HUES6 (cell line): ENCODE data around the gene SLC12A7.

Source experiments
- H3K27ac ChIP-seq: 2 replicates; pipeline ENCODE4 v1.7.0; 2013; ENCODE audit warnings: low read depth, mild to moderate bottlenecking, low read length, inconsistent platforms
- H3K27me3 ChIP-seq: 2 replicates; pipeline ENCODE4 v1.6.1; 2013; ENCODE audit warnings: low read length; ENCODE audit not compliant: control insufficient read depth, insufficient read depth
- H3K36me3 ChIP-seq: 2 replicates; pipeline ENCODE4 v1.6.1; 2013; ENCODE audit warnings: low read length; ENCODE audit not compliant: control insufficient read depth, insufficient read depth
- H3K4me1 ChIP-seq: 2 replicates; pipeline ENCODE4 v1.6.1; 2013; ENCODE audit warnings: low read length; ENCODE audit not compliant: control insufficient read depth, insufficient read depth
- H3K4me3 ChIP-seq: 2 replicates; pipeline ENCODE4 v1.5.1; 2013; ENCODE audit warnings: low read depth, low read length
- H3K9ac ChIP-seq: one replicate; pipeline ENCODE4 v1.6.1; 2013; ENCODE audit warnings: mild to moderate bottlenecking, low read length
- H3K9me3 ChIP-seq: 2 replicates; pipeline ENCODE4 v1.6.1; 2013; ENCODE audit warnings: low read depth, low read length; ENCODE audit not compliant: control insufficient read depth, insufficient read depth

The SLC12A7 gene

GRCh38 chr5:1107167-1108022 is 4.5 kb downstream of the SLC12A7 start:
- Histone ChIP-seq H3K9me3 (no peaks in the 10 kb centered on the region), H3K27ac (no peak overlapping the region; the same call in 1 of the 2 replicates), H3K4me1 (peaks cover 44% of the 10 kb centered on the region), H3K4me3 (no peak overlapping the region; the same call in 1 of the 2 replicates), H3K36me3 (no peaks in the 10 kb centered on the region), H3K27me3 (no peaks in the 10 kb centered on the region), H3K9ac (no peak overlapping the region)

DNA sequence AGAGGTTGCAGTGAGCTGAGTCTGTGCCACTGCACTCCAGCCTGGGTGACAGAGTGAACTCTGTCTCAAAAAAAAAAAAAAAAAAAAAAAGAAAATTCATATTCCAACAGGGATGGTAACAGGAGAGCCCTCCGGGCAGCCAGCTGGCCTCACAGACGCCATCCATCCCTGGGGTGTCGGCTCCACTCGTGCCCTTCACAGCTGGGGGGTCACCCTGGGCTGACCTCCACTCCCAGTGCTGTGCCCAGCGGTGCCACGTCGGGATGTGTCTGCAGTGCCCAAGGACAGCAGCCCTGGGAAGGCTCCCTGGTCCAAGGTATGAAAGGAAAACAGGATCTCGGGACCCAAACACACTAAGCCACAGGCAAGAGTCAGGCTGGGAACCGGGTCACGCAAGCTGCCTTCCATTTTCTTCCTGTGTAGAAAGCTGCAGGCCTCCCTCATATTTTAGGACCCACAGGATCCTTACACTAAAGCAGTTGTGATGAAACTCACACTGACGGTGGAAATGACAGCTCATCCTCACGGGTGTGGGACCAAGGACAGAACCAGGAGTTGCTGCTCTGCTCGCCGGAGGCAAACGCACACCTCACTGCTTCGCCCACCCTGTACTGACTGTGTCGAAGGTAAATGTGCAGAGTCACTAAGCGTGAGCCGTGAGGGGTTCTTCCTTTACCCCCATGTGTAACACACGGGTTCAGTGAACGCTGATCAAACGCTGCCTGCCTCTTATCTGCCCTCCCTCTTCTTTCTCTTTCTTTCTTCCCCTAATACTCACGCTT is 5.3 kb downstream of the SLC12A7 start:
- Histone ChIP-seq H3K9me3 (no peaks in the 10 kb centered on the region), H3K4me3 (no peak overlapping the region), H3K36me3 (no peaks in the 10 kb centered on the region), H3K27me3 (no peaks in the 10 kb centered on the region), H3K27ac (no peak overlapping the region; the same call in 1 of the 2 replicates), H3K9ac (no peak overlapping the region), H3K4me1 (peaks cover 51% of the 10 kb centered on the region)

GRCh38 chr5:1105350-1106265 is 6.3 kb downstream of the SLC12A7 start:
- H3K36me3 ChIP-seq, result no peaks in the 10 kb centered on the region
- H3K9me3 ChIP-seq, result no peaks in the 10 kb centered on the region
- H3K27me3 ChIP-seq, result no peaks in the 10 kb centered on the region
- H3K4me1 ChIP-seq, result peaks cover 56% of the 10 kb centered on the region
- H3K27ac ChIP-seq, result no peak overlapping the region
- no peak overlapping the region for H3K9ac ChIP-seq
- no peak overlapping the region for H3K4me3 ChIP-seq

GRCh38 chr5:1104327-1105006 is 7.4 kb downstream of the SLC12A7 start:
- H3K9me3 ChIP-seq, result no peaks in the 10 kb centered on the region
- H3K36me3 ChIP-seq, result no peaks in the 10 kb centered on the region
- H3K4me1 ChIP-seq, result peaks cover 64% of the 10 kb centered on the region
- no peak overlapping the region for H3K4me3 ChIP-seq
- no peaks in the 10 kb centered on the region for H3K27me3 ChIP-seq
- H3K27ac ChIP-seq, result no peak overlapping the region
- H3K9ac ChIP-seq, result no peak overlapping the region

DNA sequence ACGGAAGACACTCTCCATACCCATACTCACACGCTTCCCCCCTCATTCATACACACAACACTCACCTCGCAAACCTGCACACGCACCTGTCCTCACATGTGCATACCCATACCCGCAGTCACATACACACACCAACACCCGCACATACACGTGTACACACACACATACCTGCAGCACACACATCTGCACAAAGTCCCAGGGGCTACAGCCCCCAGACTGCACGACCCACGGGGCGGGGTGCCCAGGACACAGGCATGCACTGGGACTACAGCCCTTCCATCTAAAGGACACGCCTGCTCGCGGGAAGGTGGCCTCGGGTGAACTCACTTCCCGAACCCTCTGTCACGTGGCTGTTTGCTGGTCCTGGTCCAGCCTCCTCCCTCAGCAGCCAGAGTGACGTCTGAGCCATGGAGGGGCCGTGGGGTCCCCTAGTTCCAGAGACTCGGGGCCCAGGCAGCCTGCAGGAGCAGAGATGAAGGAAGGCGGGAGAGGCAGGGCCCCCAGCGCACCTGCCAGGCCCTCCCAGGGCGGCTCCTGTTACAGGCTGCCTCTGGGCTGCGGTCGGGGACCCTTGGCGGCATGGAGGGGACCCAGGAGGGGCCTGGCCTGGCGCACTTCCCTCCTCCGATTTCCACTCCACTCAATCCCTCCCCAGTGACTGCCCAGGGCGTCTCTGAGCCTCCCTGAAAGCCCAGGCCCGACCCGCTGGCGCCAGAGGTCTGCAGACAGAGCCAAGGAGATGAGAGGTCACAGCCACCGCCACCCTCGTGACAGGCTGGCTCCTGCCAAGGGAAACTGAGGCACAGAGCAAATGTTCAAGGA is 8.1 kb downstream of the SLC12A7 start:
- Histone ChIP-seq H3K9ac (no peak overlapping the region), H3K27me3 (no peaks in the 10 kb centered on the region), H3K4me3 (no peak overlapping the region), H3K36me3 (no peaks in the 10 kb centered on the region), H3K27ac (no peak overlapping the region), H3K4me1 (peaks cover 68% of the 10 kb centered on the region), H3K9me3 (no peaks in the 10 kb centered on the region)

DNA sequence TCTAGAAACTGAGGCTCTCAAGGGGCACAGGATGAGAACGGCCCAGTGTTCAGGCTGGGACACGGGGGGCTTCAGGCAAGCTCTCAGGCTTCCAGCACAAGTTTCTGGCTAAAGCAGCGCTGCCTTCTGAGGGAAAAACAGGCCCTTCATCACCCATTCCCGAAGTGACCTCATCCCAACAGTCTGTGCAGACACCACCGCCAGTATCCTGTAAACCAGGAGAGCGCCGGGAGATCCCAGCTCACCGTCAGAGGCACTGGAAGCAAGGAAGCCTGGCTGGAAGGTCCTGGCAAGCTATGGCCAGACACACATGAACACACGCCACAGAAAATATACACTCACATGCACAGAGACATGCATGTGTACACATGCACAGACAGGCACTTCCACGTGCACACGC is 8.8 kb downstream of the SLC12A7 start:
- peaks cover 67% of the 10 kb centered on the region for H3K4me1 ChIP-seq

DNA sequence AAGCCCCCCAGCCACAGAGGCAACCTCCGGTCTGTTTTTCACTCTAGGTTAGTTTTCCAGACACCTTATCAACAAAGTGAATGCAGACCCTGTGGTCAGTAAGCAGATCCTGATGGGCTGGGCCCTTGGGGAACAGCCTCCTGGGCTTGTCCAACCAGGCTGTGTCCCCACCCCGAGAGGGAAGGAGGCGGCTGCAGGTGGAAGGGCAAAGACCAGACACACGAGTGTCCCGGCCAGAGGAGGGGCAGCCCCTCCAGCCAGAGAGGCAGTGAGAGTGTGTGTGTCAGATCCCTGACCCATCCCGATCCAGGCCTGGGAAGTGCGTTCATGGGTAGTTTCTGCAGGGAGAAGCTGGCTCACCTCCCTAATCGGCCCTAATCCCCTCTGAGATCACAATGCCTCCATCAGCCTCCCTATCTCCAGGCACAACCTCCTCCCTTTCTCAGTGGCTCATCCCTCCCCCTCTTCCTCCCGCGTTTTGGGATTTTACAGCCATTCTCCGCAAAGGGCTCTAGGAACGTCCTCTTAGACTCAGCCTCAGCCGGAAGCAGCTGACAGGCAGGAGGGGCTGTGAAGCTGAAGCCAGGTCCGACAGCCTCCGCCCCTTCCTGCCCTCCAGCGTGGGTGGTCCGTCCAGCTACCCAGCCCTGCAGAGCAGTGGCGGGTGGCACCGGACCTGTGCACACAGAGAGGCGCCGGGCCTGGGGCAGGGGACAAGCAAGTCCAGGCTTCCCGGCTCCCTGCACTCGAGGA is 9.7 kb downstream of the SLC12A7 start:
- H3K27ac ChIP-seq, result no peak overlapping the region
- H3K9ac ChIP-seq, result peak overlapping the region; percentile 69
- peaks cover 57% of the 10 kb centered on the region for H3K4me1 ChIP-seq
- H3K9me3 ChIP-seq, result no peaks in the 10 kb centered on the region
- H3K4me3 ChIP-seq, result peak overlapping the region; percentile 23; the same call in 1 of the 2 replicates
- no peaks in the 10 kb centered on the region for H3K27me3 ChIP-seq
- H3K36me3 ChIP-seq, result no peaks in the 10 kb centered on the region

More for the DNA sequence above, 8.8 kb downstream of the SLC12A7 start:
- Histone ChIP-seq H3K27me3 (no peaks in the 10 kb centered on the region), H3K36me3 (no peaks in the 10 kb centered on the region), H3K9ac (peak overlapping the region; percentile 69), H3K9me3 (no peaks in the 10 kb centered on the region), H3K4me3 (no peak overlapping the region), H3K27ac (no peak overlapping the region)

- no peaks in the 10 kb centered on the region for H3K9me3 ChIP-seq
- no peaks in the 10 kb centered on the region; the same call in 1 of the 2 replicates for H3K36me3 ChIP-seq
- no peak overlapping the region for H3K27ac ChIP-seq
- H3K4me1 ChIP-seq, result peaks cover 49% of the 10 kb centered on the region
- H3K9ac ChIP-seq, result peak overlapping the region; percentile 7
- H3K4me3 ChIP-seq, result no peak overlapping the region
- H3K27me3 ChIP-seq, result no peaks in the 10 kb centered on the region
These were observed 10.9 kb downstream of the SLC12A7 start for GRCh38 chr5:1100664-1101574.
